Nephron progenitor cell (in vitro differentiated cells): ENCODE measurements around the gene GPR82.
A peak's percentile ranks its signal among the peaks of the same experiment; 100 is the strongest.

Experiments used
- DNase-seq: peaks from one replicate; pipeline ENCODE4 v3.0.0; 2021
- H3K27ac Mint-ChIP-seq: 2 replicates; pipeline ENCODE4 v1.8.0; 2021; ENCODE audit warnings: mild to moderate bottlenecking, moderate library complexity, mixed read lengths
- H3K27me3 Mint-ChIP-seq: 2 replicates; pipeline ENCODE4 v1.8.0; 2021; ENCODE audit warnings: mild to moderate bottlenecking, low read depth, mixed read lengths; ENCODE audit not compliant: poor library complexity
- H3K36me3 Mint-ChIP-seq: 2 replicates; pipeline ENCODE4 v1.8.0; 2021; ENCODE audit warnings: low read depth, mixed read lengths
- H3K4me1 Mint-ChIP-seq: 2 replicates; pipeline ENCODE4 v1.8.0; 2021; ENCODE audit warnings: mixed read lengths
- H3K4me3 Mint-ChIP-seq: 2 replicates; pipeline ENCODE4 v1.8.0; 2021; ENCODE audit warnings: mild to moderate bottlenecking, moderate library complexity, mixed read lengths
- H3K9me3 Mint-ChIP-seq: 2 replicates; pipeline ENCODE4 v1.8.0; 2021; ENCODE audit warnings: mild to moderate bottlenecking, moderate library complexity, mixed read lengths
- TF ChIP-seq, protein P1 (sequence below): fragments of 200-600 bp; sonication (generic); IDR thresholded peaks from 2 replicates; pipeline ENCODE4 v1.5.0; 2021; ENCODE audit warnings: antibody characterized with exemption

Gene GPR82

DNA sequence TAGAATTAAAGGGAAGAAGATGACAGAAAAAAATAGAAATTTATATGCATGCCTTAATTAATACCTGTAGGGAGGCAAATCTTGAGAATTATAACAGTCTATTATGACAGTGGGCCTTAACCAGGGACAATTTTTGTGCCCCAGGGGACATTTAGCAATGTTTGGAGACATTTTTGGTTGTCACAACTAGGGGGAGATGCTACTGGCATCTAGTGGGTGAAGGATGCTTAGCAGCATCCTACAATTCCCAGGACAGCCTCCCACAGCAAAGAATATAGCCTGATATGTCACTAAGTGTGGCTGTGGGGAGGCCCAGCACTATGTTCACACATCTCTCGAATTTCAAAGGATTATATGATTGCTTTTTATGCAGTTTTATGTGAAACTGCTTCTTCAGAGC lies 10.5 kb downstream of the GPR82 start:
- DNase-seq, result no peak
- Mint-ChIP-seq H3K4me3 (no peak overlapping the region), H3K27ac (no peak overlapping the region), H3K9me3 (peaks cover 8% of the 10 kb centered on the region), H3K4me1 (no peaks in the 10 kb centered on the region), H3K27me3 (no peaks in the 10 kb centered on the region), H3K36me3 (peaks cover 7% of the 10 kb centered on the region)
- TF ChIP-seq, protein P1, sequence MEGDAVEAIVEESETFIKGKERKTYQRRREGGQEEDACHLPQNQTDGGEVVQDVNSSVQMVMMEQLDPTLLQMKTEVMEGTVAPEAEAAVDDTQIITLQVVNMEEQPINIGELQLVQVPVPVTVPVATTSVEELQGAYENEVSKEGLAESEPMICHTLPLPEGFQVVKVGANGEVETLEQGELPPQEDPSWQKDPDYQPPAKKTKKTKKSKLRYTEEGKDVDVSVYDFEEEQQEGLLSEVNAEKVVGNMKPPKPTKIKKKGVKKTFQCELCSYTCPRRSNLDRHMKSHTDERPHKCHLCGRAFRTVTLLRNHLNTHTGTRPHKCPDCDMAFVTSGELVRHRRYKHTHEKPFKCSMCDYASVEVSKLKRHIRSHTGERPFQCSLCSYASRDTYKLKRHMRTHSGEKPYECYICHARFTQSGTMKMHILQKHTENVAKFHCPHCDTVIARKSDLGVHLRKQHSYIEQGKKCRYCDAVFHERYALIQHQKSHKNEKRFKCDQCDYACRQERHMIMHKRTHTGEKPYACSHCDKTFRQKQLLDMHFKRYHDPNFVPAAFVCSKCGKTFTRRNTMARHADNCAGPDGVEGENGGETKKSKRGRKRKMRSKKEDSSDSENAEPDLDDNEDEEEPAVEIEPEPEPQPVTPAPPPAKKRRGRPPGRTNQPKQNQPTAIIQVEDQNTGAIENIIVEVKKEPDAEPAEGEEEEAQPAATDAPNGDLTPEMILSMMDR, result peak; percentile 19

GRCh38 chrX:41737065-41737464 lies 13.1 kb downstream of the GPR82 start:
- Mint-ChIP-seq H3K27ac (no peak overlapping the region), H3K4me1 (no peaks in the 10 kb centered on the region), H3K9me3 (peaks cover 8% of the 10 kb centered on the region), H3K27me3 (no peaks in the 10 kb centered on the region), H3K36me3 (peaks cover 8% of the 10 kb centered on the region), H3K4me3 (no peak overlapping the region)
- DNase-seq, result no peak
- TF ChIP-seq, protein P1, result no peak

DNA sequence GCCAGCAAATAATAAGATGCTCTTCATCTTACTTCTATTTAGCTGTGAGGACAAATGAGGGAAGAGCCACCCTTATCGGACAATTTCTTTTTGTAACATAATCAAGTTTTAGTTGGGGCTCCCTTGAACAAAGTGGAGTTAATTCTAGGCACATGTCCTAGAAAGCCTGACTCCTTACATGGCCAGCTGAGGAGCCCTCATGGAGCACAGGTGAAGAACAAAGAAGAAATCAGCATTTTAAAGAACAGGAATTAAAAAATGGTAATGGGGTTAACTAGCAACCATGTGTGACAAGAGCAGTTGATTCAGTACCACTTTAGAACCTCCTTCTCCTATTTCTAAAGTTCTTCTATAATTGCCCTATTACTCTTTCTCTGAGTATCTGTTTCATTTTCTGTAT lies 15.9 kb downstream of the GPR82 start:
- peaks cover 30% of the 10 kb centered on the region for H3K36me3 Mint-ChIP-seq

GRCh38 chrX:41750716-41751115 lies 26.7 kb downstream of the GPR82 start:
- no peak for DNase-seq
- TF ChIP-seq, protein P1, result no peak

More for the DNA sequence above, 15.9 kb downstream of the GPR82 start:
- no peak for DNase-seq
- no peaks in the 10 kb centered on the region for H3K4me1 Mint-ChIP-seq
- H3K9me3 Mint-ChIP-seq, result peaks cover 16% of the 10 kb centered on the region
- no peaks in the 10 kb centered on the region for H3K27me3 Mint-ChIP-seq
- no peak overlapping the region for H3K4me3 Mint-ChIP-seq
- TF ChIP-seq, protein P1, result no peak
- H3K27ac Mint-ChIP-seq, result peak overlapping the region; percentile 65

DNA sequence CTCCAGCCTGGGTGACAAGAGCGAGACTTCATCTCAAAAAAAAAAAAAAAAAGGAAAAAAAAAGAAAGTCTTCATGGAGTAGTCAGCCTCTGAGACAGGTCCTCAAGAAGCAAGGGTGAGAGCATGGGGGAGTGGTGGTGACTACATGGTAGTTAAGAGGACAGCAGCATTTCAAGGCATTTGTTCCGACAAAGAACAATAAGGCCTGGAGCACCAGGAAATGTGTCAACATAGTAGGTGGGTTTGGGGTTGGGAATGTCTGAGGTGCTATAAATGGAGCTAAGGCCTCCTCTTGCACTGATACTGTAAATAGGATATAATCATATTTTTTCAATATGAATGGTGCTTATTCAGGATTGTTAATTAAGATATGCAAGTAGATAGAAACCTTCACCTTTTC lies 34.4 kb downstream of the GPR82 start:
- Mint-ChIP-seq H3K36me3 (peaks cover 11% of the 10 kb centered on the region), H3K4me3 (no peak overlapping the region), H3K9me3 (peaks cover 9% of the 10 kb centered on the region), H3K4me1 (no peaks in the 10 kb centered on the region), H3K27me3 (no peaks in the 10 kb centered on the region), H3K27ac (no peak overlapping the region)
- DNase-seq, result no peak
- TF ChIP-seq, protein P1, result no peak

More at GRCh38 chrX:41750716-41751115, 26.7 kb downstream of the GPR82 start:
- no peaks in the 10 kb centered on the region for H3K4me1 Mint-ChIP-seq
- peaks cover 8% of the 10 kb centered on the region for H3K9me3 Mint-ChIP-seq
- H3K27me3 Mint-ChIP-seq, result no peaks in the 10 kb centered on the region
- H3K36me3 Mint-ChIP-seq, result peaks cover 24% of the 10 kb centered on the region
- H3K27ac Mint-ChIP-seq, result no peak overlapping the region
- H3K4me3 Mint-ChIP-seq, result no peak overlapping the region

GRCh38 chrX:41759817-41760216 lies 35.8 kb downstream of the GPR82 start:
- Mint-ChIP-seq H3K4me3 (no peak overlapping the region), H3K9me3 (peaks cover 5% of the 10 kb centered on the region), H3K4me1 (no peaks in the 10 kb centered on the region), H3K27me3 (no peaks in the 10 kb centered on the region), H3K36me3 (peaks cover 4% of the 10 kb centered on the region), H3K27ac (no peak overlapping the region)
- no peak for DNase-seq
- TF ChIP-seq, protein P1, result peak; percentile 41
